Activated T-cell treated with anti-CD3 and anti-CD28 coated beads for 1 hour (primary cell): ENCODE data around the gene TBCK.
"Not testable (repeated sequence)": the region's sequence is repeated elsewhere in the genome, so short reads cannot be mapped to it uniquely, and the experiment has no call there.

Experiments
- DNase-seq: peaks from one replicate; pipeline ENCODE4 v3.0.0-alpha.2; 2020; ENCODE audit warnings: low read depth

The TBCK gene

DNA sequence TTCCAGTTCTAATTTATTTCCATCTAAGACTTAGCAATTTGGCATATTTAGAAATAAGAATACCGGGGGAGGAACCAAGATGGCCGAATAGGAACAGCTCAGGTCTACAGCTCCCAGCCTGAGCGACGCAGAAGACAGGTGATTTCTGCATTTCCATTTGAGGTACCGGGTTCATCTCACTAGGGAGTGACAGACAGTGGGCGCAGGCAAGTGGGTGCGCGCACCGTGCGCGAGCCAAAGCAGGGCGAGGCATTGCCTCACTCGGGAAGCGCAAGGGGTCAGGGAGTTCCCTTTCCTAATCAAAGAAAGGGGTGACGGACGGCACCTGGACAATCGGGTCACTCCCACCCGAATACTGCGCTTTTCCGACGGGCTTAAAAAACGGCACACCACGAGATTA is 102.7 kb downstream of the TBCK start:
- DNase-seq, result not testable (repeated sequence)

DNA sequence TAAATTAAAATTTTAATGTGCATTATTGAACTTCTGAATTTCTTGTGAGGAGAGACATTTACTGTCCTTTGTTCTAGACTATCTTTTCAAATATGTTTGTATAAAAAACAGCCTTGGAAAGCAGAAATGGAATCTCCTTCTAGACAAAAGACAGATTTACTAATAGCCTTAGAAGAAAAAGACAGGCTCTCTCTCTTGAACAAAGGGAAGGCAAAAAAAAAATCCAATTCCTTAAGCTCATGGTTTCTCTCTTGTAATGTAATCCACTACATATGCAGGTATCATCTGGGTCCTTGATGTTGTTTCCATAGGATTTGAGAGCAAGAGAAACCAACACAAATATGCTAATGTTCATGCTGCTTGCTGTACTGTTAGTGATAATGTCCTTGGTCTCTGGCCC is 106.0 kb downstream of the TBCK start:
- no peak for DNase-seq

DNA sequence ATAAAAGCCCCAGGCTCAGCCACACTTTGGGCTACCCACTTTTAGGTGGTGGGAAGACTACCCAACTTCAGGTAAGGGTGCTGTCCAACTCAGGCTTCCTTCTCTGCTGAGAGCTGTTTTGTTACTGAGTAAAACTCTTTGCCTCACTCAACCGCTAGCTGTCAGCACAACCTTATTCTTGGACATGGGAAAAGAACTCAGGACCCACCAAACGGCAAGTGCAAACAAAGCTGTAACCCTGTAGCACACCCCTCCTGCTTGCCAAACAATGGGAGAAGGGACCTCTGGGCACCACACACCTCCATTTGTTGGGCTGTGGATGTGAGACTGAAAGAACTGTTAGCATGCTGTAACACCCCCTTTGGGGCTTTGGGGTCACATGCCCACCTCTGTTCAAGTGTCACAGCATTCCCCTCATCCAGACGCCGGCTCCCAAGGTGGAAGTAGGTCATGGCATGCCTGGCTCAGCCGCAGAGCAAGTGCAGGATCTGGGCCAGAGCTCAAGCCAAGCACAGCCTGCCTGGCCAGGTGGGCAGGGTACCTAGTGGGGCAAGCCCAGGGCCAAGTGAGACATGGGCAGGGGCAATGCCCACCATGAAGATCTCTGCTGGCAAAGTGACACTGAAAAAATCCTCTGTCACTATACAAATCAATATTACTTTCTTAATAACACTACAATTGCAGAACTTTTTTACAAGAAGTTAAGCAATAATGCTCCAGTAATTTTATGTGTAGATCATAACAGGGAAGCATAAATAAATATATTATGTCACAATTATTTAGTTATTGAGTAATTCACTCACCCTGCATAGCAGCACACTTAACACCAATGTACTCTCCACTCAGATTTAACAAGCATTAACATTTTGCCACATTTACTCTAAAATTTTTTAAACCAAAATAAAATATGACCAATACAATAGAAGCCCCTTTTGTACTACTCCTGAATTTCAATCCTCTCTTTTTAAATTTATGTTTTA is 107.2 kb downstream of the TBCK start:
- no peak for DNase-seq

- no peak for DNase-seq
These were observed 114.6 kb downstream of the TBCK start for GRCh38 chr4:106201373-106201772.

- DNase-seq, result no peak
These were observed 120.5 kb downstream of the TBCK start for GRCh38 chr4:106195435-106195950.

GRCh38 chr4:106194801-106195200 is 121.2 kb downstream of the TBCK start:
- DNase-seq, result no peak

DNA sequence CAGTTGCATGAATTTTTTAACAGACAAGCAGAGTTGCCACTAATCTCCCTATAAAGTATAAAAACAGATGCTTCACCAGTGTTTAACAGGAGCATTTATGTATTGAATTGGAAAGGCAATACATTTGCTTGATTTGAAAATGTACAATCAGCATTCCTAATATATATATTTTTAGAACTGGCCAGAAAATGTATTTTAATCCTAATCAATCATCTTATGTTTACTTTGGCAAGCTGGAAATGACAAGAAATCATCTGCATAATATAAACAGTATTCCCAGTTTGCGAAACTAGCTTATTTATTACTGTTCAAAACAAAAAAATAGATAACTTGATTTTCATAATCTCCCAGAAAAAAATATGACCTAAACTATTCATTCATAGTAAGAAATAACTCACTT is 123.9 kb downstream of the TBCK start:
- no peak for DNase-seq

DNA sequence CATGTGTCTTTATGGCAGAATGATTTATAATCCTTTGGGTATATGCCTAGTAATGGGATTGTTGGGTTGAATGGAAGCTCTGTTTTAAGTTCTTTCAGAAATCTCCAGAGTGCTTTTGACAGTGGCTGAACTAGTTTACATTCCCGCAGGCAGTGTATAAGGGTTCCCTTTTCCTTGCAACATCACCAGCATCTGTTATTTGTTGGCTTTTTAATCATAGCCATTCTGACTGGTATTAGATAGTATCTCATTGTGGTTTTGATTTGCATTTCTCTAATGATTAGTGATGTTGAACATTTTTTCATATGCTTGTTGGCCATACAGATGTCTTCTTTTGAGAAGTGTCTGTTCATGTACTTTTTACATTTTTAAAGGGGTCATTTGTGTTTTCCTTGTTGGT is 129.8 kb downstream of the TBCK start:
- DNase-seq, result no peak

GRCh38 chr4:106183551-106183950 is 132.5 kb downstream of the TBCK start:
- no peak for DNase-seq

DNA sequence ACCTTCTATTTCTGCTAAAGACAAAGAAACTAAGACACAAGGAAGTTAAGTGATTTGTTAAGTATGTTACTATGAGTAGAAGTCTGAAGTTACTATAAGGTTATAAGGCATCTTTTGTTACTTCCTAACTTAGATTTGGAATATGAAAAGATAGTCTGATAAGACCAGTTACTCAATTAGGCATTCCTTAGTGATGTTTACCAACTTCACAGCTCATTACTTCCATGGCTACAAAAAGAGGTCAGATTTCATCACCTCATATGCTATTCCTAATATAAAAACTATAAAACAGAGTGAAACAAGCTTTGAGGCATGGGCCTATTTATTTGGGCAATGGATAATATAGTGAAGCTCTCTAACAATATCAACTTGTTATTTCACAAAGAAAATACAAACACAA is 143.1 kb downstream of the TBCK start:
- DNase-seq, result no peak

DNA sequence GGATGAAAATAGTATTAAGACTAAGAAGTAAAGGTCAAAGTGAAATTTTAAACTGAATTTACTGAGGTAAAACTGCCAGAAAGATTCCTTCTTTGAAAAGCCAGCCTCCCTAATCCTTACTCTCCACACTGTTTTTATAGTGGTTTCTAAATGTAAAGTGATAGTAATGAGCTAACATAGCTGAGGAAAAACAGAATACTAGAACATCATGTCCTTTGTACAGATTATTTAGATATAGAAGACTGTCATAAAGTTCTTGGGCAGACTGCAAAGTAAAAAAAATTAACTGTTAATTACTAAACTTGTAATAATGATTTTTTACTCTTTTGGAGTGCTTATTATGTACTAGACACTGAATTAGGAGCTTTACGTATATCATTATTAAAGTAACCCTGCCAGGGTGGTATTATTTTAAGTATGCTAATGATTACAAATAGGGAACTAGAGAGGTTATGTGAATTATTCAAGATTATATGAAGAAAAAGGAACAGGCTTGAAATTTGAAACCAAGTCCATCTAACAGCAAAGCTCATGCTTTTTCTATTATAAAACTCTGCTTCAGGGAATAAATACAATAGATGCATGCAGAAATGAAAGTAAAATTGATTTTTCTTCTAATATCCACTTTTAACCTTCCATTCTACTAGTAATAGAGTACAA is 150.5 kb downstream of the TBCK start:
- DNase-seq, result no peak

- DNase-seq, result no peak
These were observed 153.7 kb downstream of the TBCK start for GRCh38 chr4:106162278-106162677.

DNA sequence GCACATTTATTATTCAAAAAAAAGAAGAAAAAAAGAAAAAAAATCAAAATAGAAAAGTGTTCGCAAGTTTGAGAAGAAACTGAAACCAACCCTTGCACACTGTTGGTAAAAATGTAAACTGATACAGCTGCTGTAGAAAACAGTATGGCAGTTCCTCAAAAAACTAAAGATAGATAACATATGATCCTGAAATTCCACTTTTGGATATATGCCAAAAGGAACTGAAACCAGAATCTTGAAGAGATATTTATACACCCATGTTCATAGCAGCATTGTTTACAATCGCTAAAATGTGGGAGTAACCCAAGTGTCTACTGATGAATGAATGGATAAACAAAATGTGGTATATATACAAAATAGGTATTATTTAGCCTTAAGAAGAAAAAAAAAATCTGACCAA is 155.4 kb downstream of the TBCK start:
- DNase-seq, result no peak

GRCh38 chr4:106149911-106150310 is 166.1 kb downstream of the TBCK start:
- no peak for DNase-seq

GRCh38 chr4:106149026-106149425 is 167.0 kb downstream of the TBCK start:
- no peak for DNase-seq

- DNase-seq, result no peak
These were observed 173.3 kb downstream of the TBCK start for GRCh38 chr4:106142616-106143127.

GRCh38 chr4:106140601-106141000 is 175.4 kb downstream of the TBCK start:
- DNase-seq, result no peak

- DNase-seq, result no peak
These were observed 179.2 kb downstream of the TBCK start for GRCh38 chr4:106136777-106137331.

GRCh38 chr4:106132045-106132444 is 184.0 kb downstream of the TBCK start:
- DNase-seq, result no peak

- DNase-seq, result no peak
These were observed 189.9 kb downstream of the TBCK start for GRCh38 chr4:106126062-106126461.

- not testable (repeated sequence) for DNase-seq
These were observed 196.0 kb downstream of the TBCK start for GRCh38 chr4:106119949-106120555.

- DNase-seq, result no peak
These were observed 200.0 kb downstream of the TBCK start for GRCh38 chr4:106116025-106116424.
